Measurements from ENCODE around the gene PPP1R17. TPM values are rescaled to one million over a fixed set of nuclear protein-coding genes. Genes with fewer than 3 reads are reported as not detected.

The PPP1R17 gene
- polyA plus RNA-seq, 1 donor from 2014 or later: 8.8 TPM

DNA sequence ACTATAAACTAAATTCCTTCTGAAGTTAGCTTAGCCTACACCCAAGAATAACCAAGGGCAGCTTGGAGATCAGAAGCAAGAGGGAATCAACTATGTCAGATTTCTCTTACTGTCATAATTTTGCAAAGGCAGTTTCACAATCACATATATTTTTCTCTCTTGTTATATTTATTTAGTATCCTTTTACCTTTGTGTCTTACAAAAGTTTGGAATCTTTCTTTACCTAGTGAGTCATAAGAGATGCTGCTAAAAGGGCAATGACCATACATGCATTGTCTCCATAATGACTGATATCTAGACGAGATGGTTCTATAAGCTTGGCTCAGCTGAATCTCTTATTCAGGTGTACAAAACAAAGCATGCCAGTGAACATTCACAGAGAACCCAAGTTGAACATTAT lies 61.1 kb downstream of the PPP1R17 start:
- Histone ChIP-seq H2AFZ (ENCODE audit: low read depth, low read length) (no peak overlapping the region), H3F3A (ENCODE audit: insufficient read depth, low read length, poor library complexity, severe bottlenecking) (no peaks in the 10 kb centered on the region), H3K27ac (ENCODE audit: low read length) (no peak overlapping the region), H3K27me3 (ENCODE audit: insufficient read depth, low read depth, low read length) (no peaks in the 10 kb centered on the region), H3K9me2 (ENCODE audit: insufficient read depth, low read length) (no peaks in the 10 kb centered on the region), H3K9ac (ENCODE audit: low read length) (no peak overlapping the region), H3K4me2 (ENCODE audit: low read length) (no peak overlapping the region), H3K9me3 (ENCODE audit: low read length) (no peaks in the 10 kb centered on the region), H4K20me1 (ENCODE audit: insufficient read depth) (no peaks in the 10 kb centered on the region), H3K36me3 (ENCODE audit: insufficient read depth, low read length) (no peaks in the 10 kb centered on the region), H3K4me3 (ENCODE audit: low read length) (no peak overlapping the region), H3K79me2 (replicated peaks; ENCODE audit: insufficient read depth, low read length) (no peaks in the 10 kb centered on the region)
- no peak for TF ChIP-seq MXI1 (conservative IDR thresholded peaks at IDR 0.05; ENCODE audit: poor library complexity, severe bottlenecking)
- no peak for TF ChIP-seq RAD21 (conservative IDR thresholded peaks at IDR 0.05)
- TF ChIP-seq SMC3 (conservative IDR thresholded peaks at IDR 0.05; ENCODE audit: poor library complexity): no peak
- no peak for TF ChIP-seq POLR2AphosphoS5 (IDR thresholded peaks at IDR 0.05)
- TF ChIP-seq REST (IDR thresholded peaks at IDR 0.05; ENCODE audit: borderline replicate concordance): no peak
- TF ChIP-seq, protein P1, sequence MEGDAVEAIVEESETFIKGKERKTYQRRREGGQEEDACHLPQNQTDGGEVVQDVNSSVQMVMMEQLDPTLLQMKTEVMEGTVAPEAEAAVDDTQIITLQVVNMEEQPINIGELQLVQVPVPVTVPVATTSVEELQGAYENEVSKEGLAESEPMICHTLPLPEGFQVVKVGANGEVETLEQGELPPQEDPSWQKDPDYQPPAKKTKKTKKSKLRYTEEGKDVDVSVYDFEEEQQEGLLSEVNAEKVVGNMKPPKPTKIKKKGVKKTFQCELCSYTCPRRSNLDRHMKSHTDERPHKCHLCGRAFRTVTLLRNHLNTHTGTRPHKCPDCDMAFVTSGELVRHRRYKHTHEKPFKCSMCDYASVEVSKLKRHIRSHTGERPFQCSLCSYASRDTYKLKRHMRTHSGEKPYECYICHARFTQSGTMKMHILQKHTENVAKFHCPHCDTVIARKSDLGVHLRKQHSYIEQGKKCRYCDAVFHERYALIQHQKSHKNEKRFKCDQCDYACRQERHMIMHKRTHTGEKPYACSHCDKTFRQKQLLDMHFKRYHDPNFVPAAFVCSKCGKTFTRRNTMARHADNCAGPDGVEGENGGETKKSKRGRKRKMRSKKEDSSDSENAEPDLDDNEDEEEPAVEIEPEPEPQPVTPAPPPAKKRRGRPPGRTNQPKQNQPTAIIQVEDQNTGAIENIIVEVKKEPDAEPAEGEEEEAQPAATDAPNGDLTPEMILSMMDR (IDR thresholded peaks at IDR 0.05; ENCODE audit: poor library complexity, severe bottlenecking): no peak
- TF ChIP-seq EZH2 (IDR thresholded peaks at IDR 0.05; ENCODE audit: borderline replicate concordance, insufficient read depth, low read length, poor library complexity, severe bottlenecking): no peak
- TF ChIP-seq EP300 (conservative IDR thresholded peaks at IDR 0.05; ENCODE audit: poor library complexity, severe bottlenecking): no peak
- no peak for TF ChIP-seq TAF1 (IDR thresholded peaks at IDR 0.05; ENCODE audit: low read depth)

GRCh38 chr7:31751726-31752125 lies 64.7 kb downstream of the PPP1R17 start:
- H3K27me3 ChIP-seq (ENCODE audit: insufficient read depth, low read depth, low read length): no peaks in the 10 kb centered on the region

More at GRCh38 chr7:31751726-31752125, 64.7 kb downstream of the PPP1R17 start:
- Histone ChIP-seq H3K27ac (ENCODE audit: low read length) (no peak overlapping the region), H3K36me3 (ENCODE audit: insufficient read depth, low read length) (no peaks in the 10 kb centered on the region), H3K9ac (ENCODE audit: low read length) (no peak overlapping the region), H3K79me2 (replicated peaks; ENCODE audit: insufficient read depth, low read length) (no peaks in the 10 kb centered on the region), H3K4me3 (ENCODE audit: low read length) (no peak overlapping the region), H2AFZ (ENCODE audit: low read depth, low read length) (no peak overlapping the region), H3K9me2 (ENCODE audit: insufficient read depth, low read length) (no peaks in the 10 kb centered on the region), H3K9me3 (ENCODE audit: low read length) (no peaks in the 10 kb centered on the region), H4K20me1 (ENCODE audit: insufficient read depth) (no peaks in the 10 kb centered on the region), H3F3A (ENCODE audit: insufficient read depth, low read length, poor library complexity, severe bottlenecking) (no peaks in the 10 kb centered on the region), H3K4me2 (ENCODE audit: low read length) (no peak overlapping the region)
- TF ChIP-seq POLR2AphosphoS5 (IDR thresholded peaks at IDR 0.05): no peak
- TF ChIP-seq MXI1 (conservative IDR thresholded peaks at IDR 0.05; ENCODE audit: poor library complexity, severe bottlenecking): no peak
- no peak for TF ChIP-seq EZH2 (IDR thresholded peaks at IDR 0.05; ENCODE audit: borderline replicate concordance, insufficient read depth, low read length, poor library complexity, severe bottlenecking)
- no peak for TF ChIP-seq SMC3 (conservative IDR thresholded peaks at IDR 0.05; ENCODE audit: poor library complexity)
- TF ChIP-seq, protein P1 (IDR thresholded peaks at IDR 0.05; ENCODE audit: poor library complexity, severe bottlenecking): no peak
- no peak for TF ChIP-seq TAF1 (IDR thresholded peaks at IDR 0.05; ENCODE audit: low read depth)
- TF ChIP-seq EP300 (conservative IDR thresholded peaks at IDR 0.05; ENCODE audit: poor library complexity, severe bottlenecking): no peak
- TF ChIP-seq REST (IDR thresholded peaks at IDR 0.05; ENCODE audit: borderline replicate concordance): no peak
- no peak for TF ChIP-seq RAD21 (conservative IDR thresholded peaks at IDR 0.05)

All from neural cell (in vitro differentiated cells).